ENCODE data around the gene TLR7. TPM values are rescaled to one million over a fixed set of nuclear protein-coding genes. Genes with fewer than 3 reads are reported as not detected.

Gene TLR7
- total and polyA plus RNA-seq, 10 donors, result 2.5 to 9.2 (median 4.8) TPM

DNA sequence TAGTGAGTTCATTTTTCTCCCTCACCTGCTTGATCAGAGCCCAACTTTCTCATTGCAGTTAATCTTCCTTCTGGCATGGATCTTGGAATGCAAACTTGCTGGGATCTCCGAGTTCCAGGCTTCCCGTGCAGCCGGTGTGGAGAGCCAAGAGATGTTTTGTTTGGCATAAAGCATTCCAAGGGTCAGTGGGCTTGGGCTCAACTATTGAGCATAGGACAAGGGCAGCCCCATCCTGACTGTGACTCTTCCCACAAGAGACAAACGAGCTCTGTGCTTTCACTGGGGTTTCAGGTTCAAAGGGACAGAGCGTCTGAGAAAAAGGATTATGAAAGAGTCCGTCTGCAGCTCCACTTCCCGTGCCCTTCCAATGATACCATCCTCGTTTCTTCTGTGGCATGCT is 10.5 kb downstream of the TLR7 start:
- Histone ChIP-seq H3K4me3 (no peak overlapping the region), H3K27me3 (replicated peaks in 1 of 7) (no peaks in the 10 kb centered on the region), H3K36me3 (no peaks in the 10 kb centered on the region), H3K27ac (no peak overlapping the region), H3K9me3 (no peaks in the 10 kb centered on the region), H3K4me1 (peaks cover 0 to 16% (median 0%) of the 10 kb centered on the region in 6 donors)
- WGBS, 5 donors, result 54 to 74% (median 63%) methylated on average over 8 of the region's 8 CpGs
- TF ChIP-seq, protein P1, sequence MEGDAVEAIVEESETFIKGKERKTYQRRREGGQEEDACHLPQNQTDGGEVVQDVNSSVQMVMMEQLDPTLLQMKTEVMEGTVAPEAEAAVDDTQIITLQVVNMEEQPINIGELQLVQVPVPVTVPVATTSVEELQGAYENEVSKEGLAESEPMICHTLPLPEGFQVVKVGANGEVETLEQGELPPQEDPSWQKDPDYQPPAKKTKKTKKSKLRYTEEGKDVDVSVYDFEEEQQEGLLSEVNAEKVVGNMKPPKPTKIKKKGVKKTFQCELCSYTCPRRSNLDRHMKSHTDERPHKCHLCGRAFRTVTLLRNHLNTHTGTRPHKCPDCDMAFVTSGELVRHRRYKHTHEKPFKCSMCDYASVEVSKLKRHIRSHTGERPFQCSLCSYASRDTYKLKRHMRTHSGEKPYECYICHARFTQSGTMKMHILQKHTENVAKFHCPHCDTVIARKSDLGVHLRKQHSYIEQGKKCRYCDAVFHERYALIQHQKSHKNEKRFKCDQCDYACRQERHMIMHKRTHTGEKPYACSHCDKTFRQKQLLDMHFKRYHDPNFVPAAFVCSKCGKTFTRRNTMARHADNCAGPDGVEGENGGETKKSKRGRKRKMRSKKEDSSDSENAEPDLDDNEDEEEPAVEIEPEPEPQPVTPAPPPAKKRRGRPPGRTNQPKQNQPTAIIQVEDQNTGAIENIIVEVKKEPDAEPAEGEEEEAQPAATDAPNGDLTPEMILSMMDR (IDR thresholded peaks at IDR 0.05 in 8 of 11, conservative IDR thresholded peaks at IDR 0.05 in 3 of 11), result no peak
- TF ChIP-seq POLR2A (IDR thresholded peaks at IDR 0.05), result no peak
- no peak for DNase-seq
- intact Hi-C loops (cut with DNase I; ENCODE audit: low total_unique reads), result no loop called here

DNA sequence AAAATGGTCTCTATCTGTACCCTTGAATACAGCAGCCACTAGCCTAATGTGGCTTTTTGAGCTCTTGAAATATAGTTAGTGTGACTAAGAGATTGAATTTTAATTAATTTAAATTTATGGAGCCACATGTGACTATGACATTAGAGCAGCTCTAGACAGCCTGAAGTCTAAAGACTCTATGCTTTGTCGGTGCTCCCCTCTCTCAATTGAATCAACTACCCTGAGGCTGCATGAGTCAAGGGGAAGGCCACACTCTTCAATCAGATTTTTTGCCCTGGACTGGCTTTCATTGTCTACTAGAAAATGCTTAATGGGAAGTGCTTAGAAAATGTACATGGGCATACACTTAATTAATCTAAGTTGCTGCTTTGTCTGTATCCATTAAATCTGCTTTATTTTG is 11.7 kb downstream of the TLR7 start:
- no peak for DNase-seq
- intact Hi-C loops (cut with DNase I; ENCODE audit: low total_unique reads), result no loop called here
- Histone ChIP-seq H3K4me3 (no peak overlapping the region), H3K27me3 (replicated peaks in 1 of 7) (no peaks in the 10 kb centered on the region), H3K9me3 (no peaks in the 10 kb centered on the region), H3K27ac (no peak overlapping the region), H3K36me3 (no peaks in the 10 kb centered on the region), H3K4me1 (peaks cover 0 to 16% (median 0%) of the 10 kb centered on the region in 6 donors)
- 69 to 94% (median 87%) methylated on average over 1 of the region's 1 CpG for WGBS, 5 donors
- no peak for TF ChIP-seq POLR2AphosphoS5 (IDR thresholded peaks at IDR 0.05)
- TF ChIP-seq, protein P1 (IDR thresholded peaks at IDR 0.05 in 8 of 11, conservative IDR thresholded peaks at IDR 0.05 in 3 of 11), result no peak
- no peak for TF ChIP-seq POLR2A (IDR thresholded peaks at IDR 0.05)

DNA sequence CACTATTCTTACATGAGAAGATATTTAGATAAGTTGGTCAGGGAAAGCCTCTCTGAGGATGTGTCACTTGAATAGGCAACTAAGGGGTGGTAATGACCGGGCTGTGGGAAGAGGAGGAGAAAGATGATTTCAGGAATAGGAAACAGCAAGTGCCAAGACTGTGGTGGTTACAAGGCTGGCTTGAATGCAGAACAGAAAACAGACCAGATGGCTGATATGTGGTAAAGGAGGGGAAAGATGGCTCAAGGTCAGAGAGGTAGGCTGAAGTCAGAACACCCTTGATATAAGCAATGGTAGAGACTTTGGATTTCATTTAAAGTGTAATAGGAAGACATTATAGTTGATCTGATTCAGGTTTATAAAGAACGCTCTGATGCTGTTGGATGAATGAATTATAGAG is 15.0 kb downstream of the TLR7 start:
- no peak overlapping the region for H3K27ac ChIP-seq
- DNase-seq, result no peak
- H3K4me1 ChIP-seq, result peaks cover 0 to under 1% (median 0%) of the 10 kb centered on the region in 6 donors
- peaks cover 0 to 4% (median 0%) of the 10 kb centered on the region in 6 donors for H3K36me3 ChIP-seq
- TF ChIP-seq POLR2A (IDR thresholded peaks at IDR 0.05) (no peak), POLR2AphosphoS5 (IDR thresholded peaks at IDR 0.05) (no peak)
- TF ChIP-seq, protein P1 (IDR thresholded peaks at IDR 0.05 in 8 of 11, conservative IDR thresholded peaks at IDR 0.05 in 3 of 11), result no peak
- no peaks in the 10 kb centered on the region for H3K27me3 ChIP-seq (replicated peaks in 1 of 7)
- 59 to 73% (median 65%) methylated on average over 2 of the region's 2 CpGs for WGBS, 5 donors
- intact Hi-C loops (cut with DNase I; ENCODE audit: low total_unique reads), result no loop called here
- H3K4me3 ChIP-seq, result no peak overlapping the region
- H3K9me3 ChIP-seq, result no peaks in the 10 kb centered on the region

DNA sequence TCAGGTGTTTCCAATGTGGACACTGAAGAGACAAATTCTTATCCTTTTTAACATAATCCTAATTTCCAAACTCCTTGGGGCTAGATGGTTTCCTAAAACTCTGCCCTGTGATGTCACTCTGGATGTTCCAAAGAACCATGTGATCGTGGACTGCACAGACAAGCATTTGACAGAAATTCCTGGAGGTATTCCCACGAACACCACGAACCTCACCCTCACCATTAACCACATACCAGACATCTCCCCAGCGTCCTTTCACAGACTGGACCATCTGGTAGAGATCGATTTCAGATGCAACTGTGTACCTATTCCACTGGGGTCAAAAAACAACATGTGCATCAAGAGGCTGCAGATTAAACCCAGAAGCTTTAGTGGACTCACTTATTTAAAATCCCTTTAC is 18.6 kb downstream of the TLR7 start:
- H3K4me1 ChIP-seq, result peaks cover 3 to 14% (median 5%) of the 10 kb centered on the region in 6 donors
- 70 to 86% (median 80%) methylated on average over 5 of the region's 5 CpGs for WGBS, 5 donors
- no peak for DNase-seq

More for the DNA sequence above, 18.6 kb downstream of the TLR7 start:
- Histone ChIP-seq H3K27ac (no peak overlapping the region), H3K4me3 (no peak overlapping the region), H3K36me3 (peaks cover 0 to 4% (median 0%) of the 10 kb centered on the region in 6 donors), H3K27me3 (replicated peaks in 1 of 7) (peaks cover 0 to 2% (median 0%) of the 10 kb centered on the region in 7 donors), H3K9me3 (no peaks in the 10 kb centered on the region)
- intact Hi-C loops (cut with DNase I; ENCODE audit: low total_unique reads), result no loop called here
- TF ChIP-seq POLR2A (IDR thresholded peaks at IDR 0.05) (no peak), POLR2AphosphoS5 (IDR thresholded peaks at IDR 0.05) (no peak)
- TF ChIP-seq, protein P1 (IDR thresholded peaks at IDR 0.05 in 8 of 11, conservative IDR thresholded peaks at IDR 0.05 in 3 of 11), result no peak
